Measurements from ENCODE around the gene PCBP2. TPM values are rescaled to one million over a fixed set of nuclear protein-coding genes. Genes with fewer than 3 reads are reported as not detected.

PCBP2 gene
- total and polyA plus RNA-seq, 2 experiments from 2014 or later = 114 to 326 TPM

GRCh38 chr12:53466640-53467039, 14.7 kb downstream of the PCBP2 start:
- H3K9me3 ChIP-seq (ENCODE audit: low read depth) = no peaks in the 10 kb centered on the region
- no peak for DNase-seq (ENCODE audit: low read depth in 1 of 2, low spot score in 1 of 2)
- H3K27ac ChIP-seq = no peak overlapping the region
- H3K4me1 ChIP-seq (ENCODE audit: low read depth) = peaks cover 15% of the 10 kb centered on the region
- TF ChIP-seq CTCF (IDR thresholded peaks at IDR 0.05; ENCODE audit: low read depth, low read length) = no peak
- no peaks in the 10 kb centered on the region for H3K27me3 ChIP-seq
- H3K36me3 ChIP-seq = peaks cover 96% of the 10 kb centered on the region
- no peak overlapping the region for H3K4me3 ChIP-seq

- Histone ChIP-seq H3K27me3 (no peaks in the 10 kb centered on the region), H3K9me3 (ENCODE audit: low read depth) (no peaks in the 10 kb centered on the region), H3K36me3 (peaks cover 96% of the 10 kb centered on the region), H3K4me1 (ENCODE audit: low read depth) (peaks cover 11% of the 10 kb centered on the region), H3K27ac (no peak overlapping the region), H3K4me3 (no peak overlapping the region)
- no peak for TF ChIP-seq CTCF (IDR thresholded peaks at IDR 0.05; ENCODE audit: low read depth, low read length)
- DNase-seq (ENCODE audit: low read depth in 1 of 2, low spot score in 1 of 2) = no peak
Measured at GRCh38 chr12:53467082-53467481, 15.2 kb downstream of the PCBP2 start.

GRCh38 chr12:53467880-53468279, 16.0 kb downstream of the PCBP2 start:
- Histone ChIP-seq H3K27ac (no peak overlapping the region), H3K4me1 (ENCODE audit: low read depth) (peaks cover 5% of the 10 kb centered on the region), H3K27me3 (no peaks in the 10 kb centered on the region), H3K9me3 (ENCODE audit: low read depth) (no peaks in the 10 kb centered on the region), H3K36me3 (peaks cover 96% of the 10 kb centered on the region), H3K4me3 (no peak overlapping the region)
- no peak for DNase-seq (ENCODE audit: low read depth in 1 of 2, low spot score in 1 of 2)
- TF ChIP-seq CTCF (IDR thresholded peaks at IDR 0.05; ENCODE audit: low read depth, low read length) = no peak

GRCh38 chr12:53468282-53468681, 16.4 kb downstream of the PCBP2 start:
- Histone ChIP-seq H3K27ac (no peak overlapping the region), H3K36me3 (peaks cover 96% of the 10 kb centered on the region), H3K9me3 (ENCODE audit: low read depth) (no peaks in the 10 kb centered on the region), H3K4me1 (ENCODE audit: low read depth) (peaks cover 1% of the 10 kb centered on the region), H3K4me3 (no peak overlapping the region), H3K27me3 (no peaks in the 10 kb centered on the region)
- no peak for DNase-seq (ENCODE audit: low read depth in 1 of 2, low spot score in 1 of 2)
- no peak for TF ChIP-seq CTCF (IDR thresholded peaks at IDR 0.05; ENCODE audit: low read depth, low read length)

- peak overlapping the region; percentile 41 for H3K27ac ChIP-seq
Measured at GRCh38 chr12:53472056-53472582, 20.2 kb downstream of the PCBP2 start.

More at GRCh38 chr12:53472056-53472582, 20.2 kb downstream of the PCBP2 start:
- no peak for DNase-seq (ENCODE audit: low read depth in 1 of 2, low spot score in 1 of 2)
- no peaks in the 10 kb centered on the region for H3K9me3 ChIP-seq (ENCODE audit: low read depth)
- no peak for TF ChIP-seq CTCF (IDR thresholded peaks at IDR 0.05; ENCODE audit: low read depth, low read length)
- no peak overlapping the region for H3K4me3 ChIP-seq
- H3K27me3 ChIP-seq = no peaks in the 10 kb centered on the region
- H3K36me3 ChIP-seq = peaks cover 96% of the 10 kb centered on the region
- no peaks in the 10 kb centered on the region for H3K4me1 ChIP-seq (ENCODE audit: low read depth)

All from cardiac muscle cell (in vitro differentiated cells and primary cell).